Esophagus muscularis mucosa (tissue), 4 donors: Measurements from ENCODE around the gene DNMBP.

ENCODE experiments used
- CTCF ChIP-seq, 3 experiments: fragments of 200-600 bp in 2 of 3; fragments of 450-650 bp in 1 of 3; sonication (generic) in 2 of 3; IDR thresholded peaks; one replicate each; pipeline ENCODE4 v1.5.1; 2017 to 2019; ENCODE audit warnings: antibody characterized with exemption in 3 of 3, mild to moderate bottlenecking in 2 of 3, moderate library complexity in 1 of 3
- EP300 ChIP-seq: sonication (generic); formaldehyde crosslinking; IDR thresholded peaks from one replicate; pipeline ENCODE4 v1.6.1; 2017; ENCODE audit warnings: antibody characterized with exemption
- POLR2A ChIP-seq: fragments of 450-650 bp; IDR thresholded peaks from one replicate; pipeline ENCODE4 v1.6.1; 2017; ENCODE audit warnings: antibody characterized with exemption, moderate library complexity, mild to moderate bottlenecking, low read depth
- POLR2AphosphoS5 ChIP-seq, 2 donors: sonication (generic); formaldehyde crosslinking; IDR thresholded peaks; one replicate each; pipeline ENCODE4 v1.6.1; 2017; ENCODE audit warnings: antibody characterized with exemption in 2 of 2

- TF ChIP-seq CTCF (IDR thresholded peaks at IDR 0.05) = no peak
- TF ChIP-seq POLR2A = no peak
- TF ChIP-seq EP300 = no peak
- no peak for TF ChIP-seq POLR2AphosphoS5 (IDR thresholded peaks at IDR 0.05)
Measured at GRCh38 chr10:99827936-99828335, 181.8 kb downstream of the DNMBP start.
